ENCODE results near the gene C12orf42.

Gene C12orf42

GRCh38 chr12:103495469-103496456 is at the start of gene C12orf42:
TSS of gene C12orf42 (minus strand) at chr12:103495968. CDS start at chr12:103478426, 17,542 bp downstream.
- Histone ChIP-seq H3K36me3 (ENCODE audit: control insufficient read depth, insufficient read depth, low read length) (no peaks in the 10 kb centered on the region), H3K4me3 (ENCODE audit: low read depth, low read length) (peak within 1 kb of the TSS; percentile 29), H3K79me2 (no peaks in the 10 kb centered on the region), H2AFZ (peak within 1 kb of the TSS; percentile 77), H3K9me3 (ENCODE audit: control insufficient read depth, low read length) (no peaks in the 10 kb centered on the region), H3K27me3 (ENCODE audit: control insufficient read depth, insufficient read depth, low read length) (no peaks in the 10 kb centered on the region), H3K4me1 (no peaks in the 10 kb centered on the region), H3K27ac (no peak within 1 kb of the TSS), H3K9ac (no peak within 1 kb of the TSS), H3K4me2 (ENCODE audit: low read length) (peak within 1 kb of the TSS; percentile 65)
- peak; percentile 37 for TF ChIP-seq CTCF (IDR thresholded peaks at IDR 0.05)

- no peak for TF ChIP-seq CTCF (IDR thresholded peaks at IDR 0.05)
- H3K4me3 ChIP-seq (ENCODE audit: low read depth, low read length) = no peak overlapping the region
Measured at GRCh38 chr12:103542078-103542477, 46.3 kb upstream of the C12orf42 start.

GRCh38 chr12:103540319-103540718 is 44.6 kb upstream of the C12orf42 start:
- Histone ChIP-seq H3K36me3 (ENCODE audit: control insufficient read depth, insufficient read depth, low read length) (no peaks in the 10 kb centered on the region), H3K4me3 (ENCODE audit: low read depth, low read length) (no peak overlapping the region), H3K4me2 (ENCODE audit: low read length) (no peak overlapping the region), H3K4me1 (no peaks in the 10 kb centered on the region), H3K9ac (no peak overlapping the region), H3K27ac (no peak overlapping the region), H3K79me2 (no peaks in the 10 kb centered on the region), H3K27me3 (ENCODE audit: control insufficient read depth, insufficient read depth, low read length) (no peaks in the 10 kb centered on the region), H2AFZ (no peak overlapping the region), H3K9me3 (ENCODE audit: control insufficient read depth, low read length) (no peaks in the 10 kb centered on the region)
- no peak for TF ChIP-seq CTCF (IDR thresholded peaks at IDR 0.05)

More at GRCh38 chr12:103542078-103542477, 46.3 kb upstream of the C12orf42 start:
- Histone ChIP-seq H3K27ac (no peak overlapping the region), H3K36me3 (ENCODE audit: control insufficient read depth, insufficient read depth, low read length) (no peaks in the 10 kb centered on the region), H3K27me3 (ENCODE audit: control insufficient read depth, insufficient read depth, low read length) (no peaks in the 10 kb centered on the region), H2AFZ (no peak overlapping the region), H3K79me2 (no peaks in the 10 kb centered on the region), H3K4me2 (ENCODE audit: low read length) (no peak overlapping the region), H3K9me3 (ENCODE audit: control insufficient read depth, low read length) (no peaks in the 10 kb centered on the region), H3K4me1 (no peaks in the 10 kb centered on the region), H3K9ac (no peak overlapping the region)

GRCh38 chr12:103538397-103538796 is 42.6 kb upstream of the C12orf42 start:
- H3K9me3 ChIP-seq (ENCODE audit: control insufficient read depth, low read length) = no peaks in the 10 kb centered on the region
- no peak overlapping the region for H3K4me2 ChIP-seq (ENCODE audit: low read length)
- H3K79me2 ChIP-seq = no peaks in the 10 kb centered on the region
- H3K9ac ChIP-seq = no peak overlapping the region
- no peak for TF ChIP-seq CTCF (IDR thresholded peaks at IDR 0.05)
- H3K27me3 ChIP-seq (ENCODE audit: control insufficient read depth, insufficient read depth, low read length) = no peaks in the 10 kb centered on the region
- H3K27ac ChIP-seq = no peak overlapping the region
- H3K36me3 ChIP-seq (ENCODE audit: control insufficient read depth, insufficient read depth, low read length) = no peaks in the 10 kb centered on the region
- H3K4me1 ChIP-seq = no peaks in the 10 kb centered on the region
- no peak overlapping the region for H3K4me3 ChIP-seq (ENCODE audit: low read depth, low read length)
- H2AFZ ChIP-seq = no peak overlapping the region

Data from parathyroid adenoma (tissue), 2 donors.